IPS DF 4.7 (cell line): ENCODE results near the gene ZNF491.
"Not testable (repeated sequence)": the region's sequence is repeated elsewhere in the genome, so short reads cannot be mapped to it uniquely, and the experiment has no call there.

Source experiments
- DNase-seq: peaks from one replicate; pipeline ENCODE4 v3.0.0-alpha.2; 2013; ENCODE audit warnings: low spot score; ENCODE audit errors: extremely low read depth

Gene ZNF491

DNA sequence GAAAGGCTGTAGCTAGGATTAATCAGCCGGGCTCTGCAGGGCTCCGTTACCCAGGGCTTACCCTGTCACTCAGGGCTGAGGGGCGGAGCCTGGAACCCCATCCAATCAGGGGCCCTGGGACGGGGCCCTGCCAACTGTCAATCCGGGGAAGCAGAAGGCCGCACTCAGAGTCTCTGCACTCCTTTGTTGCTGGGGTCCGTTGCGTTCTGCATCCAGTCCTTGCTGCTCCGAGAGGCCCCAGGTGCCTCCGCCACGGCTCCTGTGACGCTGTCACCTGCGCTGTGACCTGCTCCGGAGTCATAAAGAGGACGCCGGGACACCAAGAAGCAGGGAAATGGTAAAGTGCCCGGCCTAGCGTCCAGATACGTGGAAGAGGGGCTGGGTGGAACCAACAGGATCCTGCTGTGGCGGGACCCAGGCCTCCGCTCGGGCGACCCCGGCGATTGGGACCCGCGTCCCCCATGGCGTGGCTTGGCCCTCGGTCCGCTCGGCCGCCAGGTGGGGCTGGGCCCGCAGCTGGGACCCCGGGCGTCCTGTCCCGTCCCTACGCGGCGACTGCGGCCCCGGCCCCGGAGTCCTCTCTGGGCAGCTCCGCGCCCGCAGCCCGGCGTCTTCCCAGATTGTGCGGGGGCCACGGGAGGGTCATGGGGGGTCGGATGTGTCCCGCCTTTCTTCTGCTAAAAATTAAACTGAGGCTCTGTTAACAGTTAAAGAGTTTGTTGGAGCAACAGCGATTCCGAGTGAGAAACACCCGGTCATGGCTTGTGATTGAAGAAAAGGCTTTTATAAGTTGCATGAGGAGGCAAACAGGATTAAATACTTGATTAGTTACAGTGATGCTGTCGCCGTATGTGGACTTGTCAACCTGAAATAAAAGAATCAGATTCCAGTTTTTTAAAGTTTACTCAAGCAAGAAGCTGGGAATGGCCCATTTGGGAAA lies at the start of gene ZNF491:
ZNF491 (plus strand) TSS at position 133 of the 940 bp plus-strand sequence. CDS start 7,431 bp downstream, outside the sequence.
- DNase-seq: peak; percentile 79

DNA sequence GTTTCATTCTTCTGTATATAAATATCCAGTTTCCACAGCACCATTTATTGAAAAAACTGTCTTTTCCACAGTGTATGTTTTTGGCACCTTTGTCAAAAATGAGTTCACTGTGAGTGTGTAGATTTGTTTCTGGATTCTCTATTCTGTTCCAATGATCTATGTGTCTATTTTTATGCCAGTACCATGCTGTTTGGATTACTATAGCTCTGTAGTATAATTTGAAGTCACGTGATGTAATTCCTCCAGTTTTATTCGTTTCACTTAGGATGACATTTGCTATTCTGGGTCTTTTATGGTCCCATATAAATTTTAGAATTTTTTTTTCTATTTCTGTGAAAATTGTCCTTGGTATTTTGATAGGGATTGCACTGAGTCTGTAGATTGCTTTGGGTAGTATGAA lies 48.6 kb upstream of the ZNF491 start:
- no peak for DNase-seq

DNA sequence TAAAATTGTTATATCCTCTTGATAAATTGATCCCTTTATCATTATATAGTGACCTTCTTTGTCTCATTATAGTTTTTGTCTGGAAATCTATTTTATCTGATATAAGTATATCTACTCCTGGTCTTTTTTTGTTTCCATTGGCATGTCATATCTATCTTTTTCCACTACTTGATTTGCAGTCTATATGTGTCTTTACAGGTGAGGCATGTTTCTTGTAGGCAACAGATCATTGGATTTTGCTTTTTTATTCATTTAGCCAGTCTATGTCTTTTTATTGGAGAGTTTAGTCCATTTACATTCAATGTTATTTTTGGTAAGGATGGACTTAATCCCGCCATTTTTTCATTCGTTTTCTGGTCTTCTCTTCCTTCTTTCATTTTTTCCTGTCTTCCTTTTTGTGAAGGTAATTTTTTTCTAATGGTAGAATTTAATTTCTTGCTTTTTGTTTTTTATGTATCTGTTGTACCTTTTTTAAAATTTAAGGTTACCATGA lies 46.0 kb upstream of the ZNF491 start:
- no peak for DNase-seq

DNA sequence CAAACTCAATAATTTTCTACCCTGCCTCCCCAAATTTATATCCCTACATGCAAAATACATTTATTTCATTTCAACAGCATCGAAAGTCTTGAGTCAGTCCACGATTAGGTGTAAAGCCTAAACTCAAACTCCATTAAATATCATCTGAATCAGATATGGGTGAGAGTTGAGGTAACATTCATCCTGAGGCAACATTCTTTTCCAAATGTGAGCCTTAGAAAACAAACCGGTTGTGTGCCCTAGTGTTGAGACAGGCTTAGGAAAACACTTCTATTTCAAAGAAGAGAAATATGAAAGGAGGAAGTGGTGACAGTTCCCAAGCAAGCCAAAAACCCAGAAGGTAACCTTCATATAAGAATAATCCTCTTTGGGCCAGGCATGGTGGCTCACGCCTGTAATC lies 43.7 kb upstream of the ZNF491 start:
- no peak for DNase-seq

- DNase-seq: no peak
Observed at GRCh38 chr19:11756965-11757364, 41.4 kb upstream of the ZNF491 start.

- no peak for DNase-seq
Observed at GRCh38 chr19:11759805-11760204, 38.5 kb upstream of the ZNF491 start.

DNA sequence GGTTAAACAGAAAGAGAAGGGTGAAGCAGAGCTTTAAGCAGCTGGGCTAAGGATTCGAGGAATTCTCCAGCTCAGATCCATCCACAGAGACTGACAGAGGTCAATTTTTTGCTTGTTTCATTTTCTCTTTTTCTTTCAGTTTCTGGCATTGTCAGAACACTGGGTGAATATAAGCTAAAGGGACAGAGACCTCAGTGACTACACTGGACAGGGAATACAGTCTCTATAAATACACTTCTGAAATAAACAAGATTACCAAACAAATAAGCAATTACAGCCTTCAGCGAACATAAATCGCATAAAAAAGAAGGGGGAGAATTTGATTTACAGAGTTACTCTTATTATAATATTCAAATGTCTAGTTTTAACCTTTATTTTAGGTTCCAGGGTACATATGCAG lies 35.2 kb upstream of the ZNF491 start:
- DNase-seq: no peak

- no peak for DNase-seq
Observed at GRCh38 chr19:11763611-11764010, 34.7 kb upstream of the ZNF491 start.

DNA sequence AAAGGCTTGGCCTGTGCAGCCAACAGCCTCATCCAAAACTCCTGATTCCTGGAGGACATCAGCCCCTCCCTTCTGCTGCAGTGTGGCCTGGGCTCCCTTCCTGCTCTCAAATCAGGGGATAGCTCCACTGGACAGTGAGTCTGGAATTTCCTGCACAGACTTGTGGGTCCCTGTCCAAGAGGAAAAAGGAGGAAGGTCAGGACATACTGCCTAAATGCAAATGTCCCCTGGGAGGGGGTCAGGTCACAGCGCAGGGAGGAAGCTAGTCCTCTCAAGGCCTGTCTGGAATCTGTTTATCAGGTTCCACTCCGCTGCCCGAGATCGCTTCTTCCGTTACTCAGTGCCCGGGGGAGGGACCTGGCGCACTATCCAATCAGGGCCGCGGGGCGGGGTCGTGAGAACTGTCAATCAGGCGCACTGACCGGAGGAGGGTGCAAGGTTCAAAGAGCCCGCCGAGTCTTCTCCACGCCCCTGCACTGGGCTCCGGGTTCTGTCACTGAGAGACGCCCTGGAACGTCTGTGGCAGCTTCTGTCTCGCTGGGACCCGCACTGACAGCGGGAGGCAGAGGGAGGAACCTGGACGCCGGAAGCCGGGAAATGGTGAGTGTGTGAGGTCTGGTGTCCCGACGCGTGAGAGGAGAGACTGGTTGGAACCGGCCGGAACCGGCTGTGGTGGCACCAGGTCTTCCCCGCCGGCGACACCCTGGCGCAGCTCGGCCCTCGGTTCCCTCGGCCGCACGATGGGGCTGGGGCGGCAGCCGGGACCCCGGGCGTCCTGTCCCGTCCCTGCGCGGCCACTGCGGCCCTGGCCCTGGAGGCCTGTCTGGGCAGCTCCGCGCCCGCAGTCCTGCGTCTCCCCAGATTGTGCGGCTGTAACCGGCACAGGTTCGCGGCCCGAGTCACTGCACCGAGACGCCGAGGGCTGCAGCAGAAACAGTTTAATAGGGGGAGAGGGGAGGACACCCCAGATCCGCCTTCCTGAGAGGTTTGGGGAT lies 31.4 kb upstream of the ZNF491 start, which contains the start of gene ZNF441:
ZNF441 (plus strand) TSS at position 404 of the 995 bp plus-strand sequence; CDS start at position 598, 194 bp downstream.
- DNase-seq: peak; percentile 64

DNA sequence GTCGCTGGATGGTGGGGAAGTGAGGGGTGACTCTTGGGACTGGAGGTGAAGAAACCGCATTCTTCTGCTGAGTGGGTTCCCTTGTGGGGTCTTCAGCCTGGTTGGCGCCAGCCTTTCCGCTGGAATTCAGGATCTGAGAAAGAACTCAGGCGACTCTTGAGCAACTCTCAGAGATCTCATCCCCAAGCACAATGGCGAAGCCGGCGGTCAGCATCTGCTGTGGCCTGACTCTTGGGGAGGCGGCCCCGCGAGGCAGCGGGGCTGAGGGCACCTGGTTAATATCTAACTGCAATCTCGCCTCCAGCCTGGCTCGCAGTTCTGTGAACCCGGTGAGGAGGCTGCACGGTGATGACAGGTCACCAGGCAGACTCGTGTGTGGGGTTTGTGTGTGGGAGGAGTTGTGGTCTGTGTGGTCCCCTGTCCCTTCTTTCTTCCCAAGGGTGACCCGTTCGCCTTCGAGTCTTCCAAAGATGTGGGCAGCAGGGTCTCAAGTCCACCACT lies 30.6 kb upstream of the ZNF491 start:
- DNase-seq: no peak

DNA sequence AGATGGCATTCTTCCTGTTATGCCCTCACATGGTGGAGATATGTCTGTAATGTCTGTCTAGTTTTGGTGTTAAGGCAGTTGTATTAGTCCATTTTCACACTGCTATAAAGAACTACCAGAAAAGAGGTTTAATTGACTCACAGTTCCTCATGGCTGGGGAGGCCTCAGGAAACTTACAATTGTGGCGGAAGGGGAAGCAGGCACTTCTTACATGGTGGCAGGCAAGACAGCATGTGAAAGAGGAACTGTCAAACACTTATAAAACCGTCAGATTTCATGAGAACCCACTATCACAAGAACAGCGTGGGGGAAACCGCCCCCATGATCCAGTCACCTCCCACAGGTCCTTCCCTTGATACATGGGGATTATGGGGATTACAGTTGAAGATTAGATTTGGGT lies 28.3 kb upstream of the ZNF491 start:
- DNase-seq: no peak

- not testable (repeated sequence) for DNase-seq
Observed at GRCh38 chr19:11771520-11771919, 26.8 kb upstream of the ZNF491 start.

DNA sequence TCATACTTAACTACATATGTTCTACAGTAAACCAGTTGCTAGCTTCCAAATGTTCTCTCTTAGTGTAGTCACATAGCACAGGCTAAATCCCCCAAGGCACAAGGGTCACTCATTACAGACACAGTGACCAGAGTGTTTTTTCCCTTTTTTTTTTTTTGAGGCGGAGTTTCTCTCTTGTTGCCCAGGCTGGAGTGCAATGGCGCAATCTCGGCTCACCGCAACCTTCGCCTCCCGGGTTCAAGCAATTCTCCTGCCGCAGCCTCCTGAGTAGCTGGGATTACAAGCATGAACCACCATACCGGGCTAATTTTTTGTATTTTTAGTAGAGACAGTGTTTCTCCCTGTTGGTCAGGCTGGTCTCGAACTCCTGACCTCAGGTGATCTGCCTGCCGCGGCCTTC lies 21.7 kb upstream of the ZNF491 start:
- DNase-seq: not testable (repeated sequence)

GRCh38 chr19:11780431-11781020 lies 17.8 kb upstream of the ZNF491 start:
- DNase-seq: no peak

DNA sequence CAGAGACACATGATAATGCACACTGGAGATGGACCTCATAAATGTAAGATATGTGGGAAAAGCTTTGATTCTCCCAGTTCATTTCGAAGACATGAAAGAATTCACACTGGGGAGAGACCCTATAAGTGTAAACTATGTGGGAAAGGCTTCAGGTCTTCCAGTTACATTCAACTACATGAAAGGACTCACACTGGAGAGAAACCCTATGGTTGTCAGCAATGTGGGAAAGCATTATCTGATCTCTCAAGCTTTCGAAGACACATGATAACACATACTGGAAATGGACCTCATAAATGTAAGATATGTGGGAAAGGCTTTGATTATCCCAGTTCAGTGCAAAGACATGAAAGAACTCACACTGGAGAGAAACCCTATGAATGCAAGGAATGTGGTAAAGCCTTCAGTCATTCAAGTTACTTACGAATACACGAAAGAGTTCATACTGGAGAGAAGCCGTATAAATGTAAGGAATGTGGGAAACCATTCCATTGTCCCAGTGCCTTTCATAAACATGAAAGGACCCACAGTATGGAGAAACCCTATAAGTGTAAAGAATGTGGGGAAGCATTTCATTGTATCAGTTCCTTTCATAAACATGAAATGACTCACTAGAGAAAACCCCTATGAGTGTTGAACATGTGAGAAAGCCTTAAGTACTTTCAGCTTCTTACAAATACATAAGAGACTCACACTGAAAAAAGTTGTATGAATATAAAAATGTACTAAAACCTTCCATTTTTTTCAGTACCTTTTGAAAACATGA lies 16.8 kb upstream of the ZNF491 start:
- no peak for DNase-seq

DNA sequence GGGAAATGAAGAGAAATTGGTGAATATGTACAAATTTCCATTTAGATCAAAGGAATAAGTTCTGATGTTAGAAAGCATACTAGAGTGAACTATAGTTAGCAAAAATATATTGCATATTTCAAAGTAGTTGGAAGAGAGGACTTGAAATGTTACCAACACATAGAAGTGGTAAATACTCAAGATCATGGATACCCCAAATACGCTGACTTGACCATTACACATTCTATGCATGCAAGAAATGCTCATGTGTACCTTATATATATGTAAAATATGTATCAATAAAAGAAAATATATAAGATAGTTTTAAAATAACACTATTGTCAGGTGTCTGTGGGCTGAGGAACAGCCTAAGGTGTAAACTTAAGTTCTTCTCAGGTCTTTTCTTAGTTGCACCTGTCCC lies 14.6 kb upstream of the ZNF491 start:
- DNase-seq: no peak

- DNase-seq: no peak
Observed at GRCh38 chr19:11784356-11784755, 14.0 kb upstream of the ZNF491 start.

- DNase-seq: no peak
Observed at GRCh38 chr19:11787536-11787935, 10.8 kb upstream of the ZNF491 start.

DNA sequence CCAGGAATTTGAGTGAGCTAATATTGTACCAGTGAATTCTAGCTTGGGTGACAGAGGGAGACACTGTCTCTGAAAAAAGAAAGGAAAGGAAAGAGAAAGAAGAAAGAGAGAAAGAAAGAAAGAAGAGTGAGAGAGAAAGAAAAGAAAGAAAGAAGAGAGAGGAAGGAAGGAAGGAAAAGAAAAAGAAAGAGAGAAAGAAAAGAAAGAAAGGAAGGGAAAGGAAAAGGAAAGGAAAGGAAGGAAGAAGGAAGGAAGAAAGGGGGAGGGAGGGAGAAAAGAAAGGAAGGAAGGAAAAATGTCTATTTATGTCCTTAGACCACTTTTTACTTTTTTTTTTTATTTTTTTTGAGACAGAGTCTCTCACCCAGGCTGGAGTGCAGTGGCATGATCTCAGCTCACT lies 5.4 kb upstream of the ZNF491 start:
- no peak for DNase-seq

DNA sequence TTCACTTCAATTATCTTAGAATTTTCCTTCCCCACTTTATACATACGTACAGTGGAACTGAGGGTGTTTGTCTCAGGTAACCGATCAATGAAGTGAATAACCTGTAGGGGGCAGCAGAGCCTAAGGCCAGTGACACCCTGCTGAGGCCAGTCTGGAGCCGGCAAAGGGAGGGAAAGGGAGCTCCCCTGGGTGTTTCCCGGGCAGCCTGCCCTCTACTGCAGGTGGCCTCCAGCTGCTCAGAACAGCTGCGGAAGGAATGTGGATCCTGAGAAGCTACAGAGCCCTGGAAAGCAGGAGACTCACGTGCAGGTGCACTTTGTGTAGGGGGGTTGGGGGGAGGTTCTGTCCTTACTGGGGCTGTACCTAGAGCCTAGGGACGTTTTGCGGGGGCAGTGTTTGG lies 832 bp upstream of the ZNF491 start:
- DNase-seq: no peak
